DND-41 (cell line): ENCODE results near the gene C19orf47.

Source experiments
- CTCF ChIP-seq: IDR thresholded peaks from 2 replicates; pipeline ENCODE4 v1.5.1; 2012; ENCODE audit warnings: borderline replicate concordance, low read length, moderate library complexity, mild to moderate bottlenecking; ENCODE audit not compliant: poor library complexity, severe bottlenecking; ENCODE audit errors: extremely low read depth
- EZH2 ChIP-seq: IDR thresholded peaks from 3 replicates; pipeline ENCODE4 v1.6.1; 2012; ENCODE audit warnings: borderline replicate concordance, low read depth, mild to moderate bottlenecking, moderate library complexity, low read length, inconsistent platforms; ENCODE audit not compliant: severe bottlenecking

- TF ChIP-seq CTCF (no peak), EZH2 (no peak)
Measured at GRCh38 chr19:40280608-40281221, 67.5 kb downstream of the C19orf47 start.
